ENCODE results near the gene LHX5.

LHX5 gene

DNA sequence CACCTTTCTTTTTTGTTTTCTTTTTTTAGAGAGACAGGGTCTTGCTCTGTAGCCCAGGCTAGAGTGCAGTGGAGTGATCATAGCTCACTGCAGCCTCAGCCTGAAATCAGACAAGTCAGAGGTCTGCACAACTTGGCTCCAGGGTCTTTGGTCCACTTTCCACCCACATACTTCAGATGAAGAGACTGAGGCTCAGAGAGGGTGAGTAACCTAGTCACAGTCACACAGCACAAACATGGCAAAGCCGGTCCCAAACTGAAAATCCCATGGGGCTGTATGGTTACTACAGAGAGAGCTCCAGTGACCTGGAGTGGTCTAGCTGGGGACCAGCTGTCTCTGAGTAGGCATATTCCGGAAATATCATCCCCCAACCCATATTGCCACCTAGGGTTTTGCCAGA, 19.2 kb downstream of the LHX5 start:
- no peak overlapping the region for H3K4me3 ChIP-seq (ENCODE audit: low read depth, low read length)
- peaks cover 15% of the 10 kb centered on the region for H3K27me3 ChIP-seq (ENCODE audit: insufficient read depth, low read length)
- H2AFZ ChIP-seq (ENCODE audit: low read length, unreplicated experiment): no peak overlapping the region
- H3K27ac ChIP-seq (ENCODE audit: low read depth, low read length): no peak overlapping the region
- H3K36me3 ChIP-seq (ENCODE audit: insufficient read depth, low read length): no peaks in the 10 kb centered on the region
- H3K79me2 ChIP-seq (ENCODE audit: control insufficient read depth, insufficient read depth, low read length, unreplicated experiment): no peaks in the 10 kb centered on the region
- no peaks in the 10 kb centered on the region for H3K4me1 ChIP-seq (ENCODE audit: control insufficient read depth, insufficient read depth, low read length, unreplicated experiment)

DNA sequence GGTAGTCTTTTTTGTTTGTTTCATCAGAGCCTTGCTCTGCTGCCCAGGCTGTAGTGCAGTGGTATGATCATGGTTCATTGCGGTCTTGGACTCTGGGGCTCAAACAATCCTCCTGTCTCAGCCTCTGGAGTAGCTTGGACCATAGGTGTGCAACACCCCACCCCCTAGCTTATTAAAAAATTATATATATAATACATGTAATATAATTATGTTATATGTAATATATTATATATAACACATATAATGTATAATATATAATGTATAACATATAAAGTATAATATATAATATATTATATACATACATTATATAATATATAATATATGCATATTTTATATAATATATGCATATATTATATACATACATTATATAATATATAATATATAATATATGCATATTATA, 21.8 kb downstream of the LHX5 start:
- no peaks in the 10 kb centered on the region for H3K79me2 ChIP-seq (ENCODE audit: control insufficient read depth, insufficient read depth, low read length, unreplicated experiment)
- H3K27ac ChIP-seq (ENCODE audit: low read depth, low read length): no peak overlapping the region
- no peak overlapping the region for H2AFZ ChIP-seq (ENCODE audit: low read length, unreplicated experiment)
- no peaks in the 10 kb centered on the region for H3K36me3 ChIP-seq (ENCODE audit: insufficient read depth, low read length)
- H3K27me3 ChIP-seq (ENCODE audit: insufficient read depth, low read length): peaks cover 30% of the 10 kb centered on the region
- H3K4me3 ChIP-seq (ENCODE audit: low read depth, low read length): no peak overlapping the region
- no peaks in the 10 kb centered on the region for H3K4me1 ChIP-seq (ENCODE audit: control insufficient read depth, insufficient read depth, low read length, unreplicated experiment)

DNA sequence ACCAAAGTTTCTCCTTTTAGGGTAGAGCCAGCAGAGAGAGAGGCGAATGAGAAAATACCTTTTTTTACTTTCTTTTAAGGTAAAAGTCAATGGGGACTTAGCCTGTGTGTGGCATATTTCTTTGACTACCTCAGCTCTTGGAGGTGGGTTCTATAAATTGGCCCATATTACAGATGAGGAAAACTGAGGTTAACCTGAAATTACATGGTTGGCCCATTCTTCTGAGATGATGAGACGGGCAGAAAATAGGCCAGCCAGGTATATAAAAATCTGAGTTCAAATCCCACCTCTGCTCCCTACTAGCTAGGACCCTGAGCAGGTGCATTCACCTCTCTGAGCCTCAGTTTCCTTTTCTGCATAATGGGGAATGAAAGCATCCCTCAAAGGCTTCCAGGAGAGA, 22.4 kb downstream of the LHX5 start:
- H2AFZ ChIP-seq (ENCODE audit: low read length, unreplicated experiment): no peak overlapping the region
- peaks cover 34% of the 10 kb centered on the region for H3K27me3 ChIP-seq (ENCODE audit: insufficient read depth, low read length)
- no peaks in the 10 kb centered on the region for H3K36me3 ChIP-seq (ENCODE audit: insufficient read depth, low read length)
- H3K27ac ChIP-seq (ENCODE audit: low read depth, low read length): no peak overlapping the region
- no peak overlapping the region for H3K4me3 ChIP-seq (ENCODE audit: low read depth, low read length)
- H3K79me2 ChIP-seq (ENCODE audit: control insufficient read depth, insufficient read depth, low read length, unreplicated experiment): no peaks in the 10 kb centered on the region
- H3K4me1 ChIP-seq (ENCODE audit: control insufficient read depth, insufficient read depth, low read length, unreplicated experiment): no peaks in the 10 kb centered on the region

DNA sequence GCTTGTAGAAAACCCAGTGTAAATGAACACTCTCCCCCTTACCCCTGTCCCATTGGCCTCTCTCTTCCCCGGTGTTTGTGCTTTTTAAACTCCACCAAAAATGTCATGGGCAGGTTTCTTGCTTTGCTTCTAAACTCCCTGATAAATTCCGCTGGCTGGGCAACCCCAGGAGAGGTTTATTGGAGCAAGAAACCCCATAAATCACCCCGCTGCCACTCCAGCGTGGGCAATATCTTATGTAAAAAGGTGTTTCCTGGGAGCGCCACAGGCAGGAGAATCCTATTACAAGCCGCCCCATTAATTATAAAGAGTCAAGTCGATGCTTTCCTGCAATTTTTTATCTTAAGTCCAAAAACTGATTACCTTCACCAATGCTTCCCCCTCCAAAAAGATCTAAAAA, 22.8 kb downstream of the LHX5 start:
- no peak overlapping the region for H3K27ac ChIP-seq (ENCODE audit: low read depth, low read length)
- no peaks in the 10 kb centered on the region for H3K79me2 ChIP-seq (ENCODE audit: control insufficient read depth, insufficient read depth, low read length, unreplicated experiment)
- no peak overlapping the region for H3K4me3 ChIP-seq (ENCODE audit: low read depth, low read length)
- H2AFZ ChIP-seq (ENCODE audit: low read length, unreplicated experiment): no peak overlapping the region
- H3K4me1 ChIP-seq (ENCODE audit: control insufficient read depth, insufficient read depth, low read length, unreplicated experiment): no peaks in the 10 kb centered on the region
- H3K27me3 ChIP-seq (ENCODE audit: insufficient read depth, low read length): peaks cover 36% of the 10 kb centered on the region
- H3K36me3 ChIP-seq (ENCODE audit: insufficient read depth, low read length): no peaks in the 10 kb centered on the region

DNA sequence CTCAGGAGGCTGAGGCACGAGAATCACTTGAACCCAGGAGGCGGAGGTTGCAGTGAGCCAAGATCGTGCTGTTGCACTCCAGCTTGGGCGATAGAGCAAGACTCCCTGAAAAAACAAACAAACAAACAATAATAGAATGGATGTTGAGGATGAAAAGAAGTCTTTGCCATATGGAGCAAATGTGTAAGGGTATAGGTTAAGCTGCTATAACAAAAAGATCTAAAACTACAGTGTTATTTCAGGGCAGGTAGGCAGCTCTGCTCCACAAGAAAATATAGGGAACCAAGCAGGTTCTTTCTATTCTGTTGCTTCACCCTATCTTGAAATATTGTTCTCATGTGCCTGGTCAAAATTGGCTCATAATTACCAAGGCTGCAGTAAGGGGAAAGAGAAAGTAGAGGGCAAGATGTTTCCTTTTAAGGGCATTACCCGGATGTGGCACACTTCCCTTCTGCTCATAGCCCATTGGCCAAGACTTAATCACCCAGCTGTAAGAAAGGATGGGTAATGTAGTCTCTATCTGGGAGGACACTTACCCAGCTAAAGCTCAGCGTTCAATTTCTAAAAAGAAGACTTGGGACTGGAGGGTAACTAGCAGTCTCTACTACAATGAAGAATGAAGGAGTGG, 26.0 kb downstream of the LHX5 start:
- peaks cover 41% of the 10 kb centered on the region for H3K27me3 ChIP-seq (ENCODE audit: insufficient read depth, low read length)
- no peaks in the 10 kb centered on the region for H3K79me2 ChIP-seq (ENCODE audit: control insufficient read depth, insufficient read depth, low read length, unreplicated experiment)
- no peak overlapping the region for H3K4me3 ChIP-seq (ENCODE audit: low read depth, low read length)
- H2AFZ ChIP-seq (ENCODE audit: low read length, unreplicated experiment): no peak overlapping the region
- no peaks in the 10 kb centered on the region for H3K4me1 ChIP-seq (ENCODE audit: control insufficient read depth, insufficient read depth, low read length, unreplicated experiment)
- H3K36me3 ChIP-seq (ENCODE audit: insufficient read depth, low read length): no peaks in the 10 kb centered on the region
- H3K27ac ChIP-seq (ENCODE audit: low read depth, low read length): no peak overlapping the region

DNA sequence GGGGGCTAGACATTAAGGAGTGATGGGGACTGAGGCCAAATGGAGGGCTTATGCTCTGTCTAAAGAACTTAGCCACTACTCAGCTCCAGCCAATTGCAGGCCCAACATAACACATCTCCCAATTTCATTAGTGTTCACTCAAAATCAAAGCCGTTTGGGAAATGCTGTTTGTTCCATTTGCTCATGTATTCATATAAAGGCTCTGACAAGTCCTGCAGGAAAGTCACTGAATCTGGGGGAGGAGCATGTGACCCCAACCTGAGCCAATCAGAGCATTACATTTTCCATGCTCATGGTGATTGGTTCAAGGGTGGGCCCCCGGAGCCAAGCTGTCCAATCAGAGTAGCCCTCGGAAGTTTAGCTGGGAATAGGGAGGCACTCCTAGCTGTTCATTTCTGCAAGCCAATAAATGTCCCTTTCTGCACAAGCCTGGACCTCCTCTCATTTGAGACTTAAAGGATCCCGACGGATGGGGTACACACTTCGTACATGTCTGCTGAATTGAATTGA, 28.6 kb downstream of the LHX5 start:
- H2AFZ ChIP-seq (ENCODE audit: low read length, unreplicated experiment): no peak overlapping the region
- no peak overlapping the region for H3K4me3 ChIP-seq (ENCODE audit: low read depth, low read length)
- H3K4me1 ChIP-seq (ENCODE audit: control insufficient read depth, insufficient read depth, low read length, unreplicated experiment): no peaks in the 10 kb centered on the region
- H3K79me2 ChIP-seq (ENCODE audit: control insufficient read depth, insufficient read depth, low read length, unreplicated experiment): no peaks in the 10 kb centered on the region
- peaks cover 35% of the 10 kb centered on the region for H3K27me3 ChIP-seq (ENCODE audit: insufficient read depth, low read length)
- H3K36me3 ChIP-seq (ENCODE audit: insufficient read depth, low read length): no peaks in the 10 kb centered on the region
- H3K27ac ChIP-seq (ENCODE audit: low read depth, low read length): no peak overlapping the region

DNA sequence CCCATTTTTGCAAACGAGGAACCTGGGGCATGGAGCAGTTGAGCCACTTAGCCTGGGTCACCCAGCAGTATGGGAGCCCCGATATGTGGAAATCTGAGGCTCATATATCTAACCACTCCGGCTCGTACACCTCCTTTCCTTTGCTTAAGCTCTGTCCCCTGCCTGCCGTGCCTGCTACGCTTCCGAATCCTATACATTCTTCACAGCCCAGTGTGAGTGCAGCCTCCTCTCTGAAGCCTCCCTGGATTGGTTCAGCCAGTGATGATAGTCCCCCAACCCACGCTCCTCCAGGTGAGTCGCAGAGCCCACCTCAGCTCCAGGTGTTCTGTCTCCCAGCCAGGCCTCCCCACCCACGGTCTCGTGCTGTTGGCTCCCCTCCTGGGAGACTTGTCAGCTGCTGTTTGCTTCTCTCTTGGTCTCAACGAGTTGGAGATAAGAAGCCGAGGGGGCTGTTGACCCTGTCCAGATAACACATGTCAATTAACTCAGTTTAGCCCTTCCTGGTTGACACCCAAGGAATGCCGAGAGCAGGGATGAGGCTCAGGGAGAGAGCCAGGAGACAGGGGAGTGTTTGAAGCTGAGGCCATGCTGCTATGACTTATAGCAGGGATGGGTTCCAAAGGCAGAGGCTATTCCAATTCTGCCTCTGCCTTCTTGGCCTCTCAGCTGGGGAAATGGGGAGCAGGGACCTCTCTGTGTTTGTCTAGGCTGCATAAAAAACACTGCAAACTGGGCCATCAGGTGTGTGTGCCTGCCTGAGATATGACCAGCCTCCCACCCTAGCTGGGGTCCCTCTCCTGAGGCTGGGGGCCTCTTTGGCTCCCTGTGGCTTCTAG, 30.5 kb downstream of the LHX5 start:
- no peak overlapping the region for H2AFZ ChIP-seq (ENCODE audit: low read length, unreplicated experiment)
- no peak overlapping the region for H3K4me3 ChIP-seq (ENCODE audit: low read depth, low read length)
- no peaks in the 10 kb centered on the region for H3K36me3 ChIP-seq (ENCODE audit: insufficient read depth, low read length)
- peaks cover 28% of the 10 kb centered on the region for H3K27me3 ChIP-seq (ENCODE audit: insufficient read depth, low read length)
- H3K27ac ChIP-seq (ENCODE audit: low read depth, low read length): no peak overlapping the region
- no peaks in the 10 kb centered on the region for H3K4me1 ChIP-seq (ENCODE audit: control insufficient read depth, insufficient read depth, low read length, unreplicated experiment)
- no peaks in the 10 kb centered on the region for H3K79me2 ChIP-seq (ENCODE audit: control insufficient read depth, insufficient read depth, low read length, unreplicated experiment)

DNA sequence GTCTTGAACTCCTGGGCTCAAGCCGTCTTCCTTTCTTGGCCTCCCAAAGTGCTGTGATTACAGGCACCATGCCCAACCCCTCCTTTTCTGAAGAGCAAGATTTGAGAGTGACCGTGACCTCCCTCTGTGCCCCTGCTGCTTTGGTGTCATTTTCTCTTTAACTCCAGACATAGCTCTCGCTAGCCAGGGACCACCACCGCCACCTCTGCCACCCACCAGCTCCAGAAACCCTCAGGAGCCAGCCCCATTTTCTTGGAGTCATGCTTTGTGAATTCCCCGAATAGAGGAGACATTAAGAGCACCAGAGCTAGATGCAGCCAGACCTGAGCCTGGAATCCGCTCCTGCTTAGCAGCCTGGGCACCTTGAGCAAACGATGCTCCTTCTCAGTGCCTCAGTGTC, 31.3 kb downstream of the LHX5 start:
- H3K27me3 ChIP-seq (ENCODE audit: insufficient read depth, low read length): peaks cover 21% of the 10 kb centered on the region
- H2AFZ ChIP-seq (ENCODE audit: low read length, unreplicated experiment): no peak overlapping the region
- H3K4me1 ChIP-seq (ENCODE audit: control insufficient read depth, insufficient read depth, low read length, unreplicated experiment): no peaks in the 10 kb centered on the region
- no peaks in the 10 kb centered on the region for H3K36me3 ChIP-seq (ENCODE audit: insufficient read depth, low read length)
- no peak overlapping the region for H3K27ac ChIP-seq (ENCODE audit: low read depth, low read length)
- H3K4me3 ChIP-seq (ENCODE audit: low read depth, low read length): no peak overlapping the region
- H3K79me2 ChIP-seq (ENCODE audit: control insufficient read depth, insufficient read depth, low read length, unreplicated experiment): no peaks in the 10 kb centered on the region

DNA sequence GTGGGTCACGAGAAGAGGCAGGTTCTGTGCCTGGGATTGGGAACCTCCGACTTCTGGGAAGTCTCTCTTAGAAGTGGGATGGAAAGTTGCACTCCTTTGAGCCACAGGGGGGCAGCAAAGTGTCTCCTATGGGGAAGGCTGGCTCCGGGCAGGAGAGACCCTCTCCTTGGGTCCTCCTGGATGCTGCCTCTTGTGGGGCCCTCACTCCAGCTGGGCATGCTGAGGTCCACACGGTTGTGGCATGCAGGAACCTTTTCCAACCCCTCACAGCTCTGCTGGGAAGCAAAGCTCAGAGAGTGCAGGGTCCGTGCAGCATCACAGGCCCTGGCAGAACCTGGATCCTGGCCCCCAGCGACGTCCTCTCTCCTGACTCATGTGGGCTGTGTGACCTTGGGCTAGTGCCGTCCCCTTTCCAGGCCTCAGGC, 32.1 kb downstream of the LHX5 start:
- H3K27me3 ChIP-seq (ENCODE audit: insufficient read depth, low read length): peaks cover 17% of the 10 kb centered on the region
- H3K27ac ChIP-seq (ENCODE audit: low read depth, low read length): no peak overlapping the region
- H3K36me3 ChIP-seq (ENCODE audit: insufficient read depth, low read length): no peaks in the 10 kb centered on the region
- no peaks in the 10 kb centered on the region for H3K79me2 ChIP-seq (ENCODE audit: control insufficient read depth, insufficient read depth, low read length, unreplicated experiment)
- H3K4me1 ChIP-seq (ENCODE audit: control insufficient read depth, insufficient read depth, low read length, unreplicated experiment): no peaks in the 10 kb centered on the region
- H2AFZ ChIP-seq (ENCODE audit: low read length, unreplicated experiment): no peak overlapping the region
- no peak overlapping the region for H3K4me3 ChIP-seq (ENCODE audit: low read depth, low read length)

DNA sequence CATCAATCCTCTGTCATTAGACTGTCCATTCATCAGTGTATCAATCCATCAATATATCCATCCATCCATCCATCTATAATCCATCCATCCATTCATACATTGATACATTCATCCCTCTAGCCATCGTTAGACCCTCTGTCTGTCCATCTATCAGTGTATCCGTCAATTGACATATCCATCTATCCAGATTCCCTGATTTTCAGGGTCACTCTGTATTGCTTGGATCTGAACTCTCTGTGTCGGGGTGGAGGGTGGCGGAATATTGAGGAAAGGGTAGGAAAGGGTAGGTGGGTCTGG, 32.4 kb downstream of the LHX5 start:
- Histone ChIP-seq H3K79me2 (ENCODE audit: control insufficient read depth, insufficient read depth, low read length, unreplicated experiment) (no peaks in the 10 kb centered on the region), H3K4me3 (ENCODE audit: low read depth, low read length) (no peak overlapping the region), H2AFZ (ENCODE audit: low read length, unreplicated experiment) (no peak overlapping the region), H3K27ac (ENCODE audit: low read depth, low read length) (no peak overlapping the region), H3K27me3 (ENCODE audit: insufficient read depth, low read length) (peaks cover 14% of the 10 kb centered on the region), H3K36me3 (ENCODE audit: insufficient read depth, low read length) (no peaks in the 10 kb centered on the region), H3K4me1 (ENCODE audit: control insufficient read depth, insufficient read depth, low read length, unreplicated experiment) (no peaks in the 10 kb centered on the region)

Measured in ACC112 (cell line).